Measurements from ENCODE around the gene TBX19. TPM values are rescaled to one million over a fixed set of nuclear protein-coding genes. Genes with fewer than 3 reads are reported as not detected.
A peak's percentile ranks its signal among the peaks of the same experiment; 100 is the strongest.
"Not testable (repeated sequence)": the region's sequence is repeated elsewhere in the genome, so short reads cannot be mapped to it uniquely, and the experiment has no call there.

Gene TBX19
- total RNA-seq, 2 experiments from 2014 or later: 2.2 to 2.3 TPM

DNA sequence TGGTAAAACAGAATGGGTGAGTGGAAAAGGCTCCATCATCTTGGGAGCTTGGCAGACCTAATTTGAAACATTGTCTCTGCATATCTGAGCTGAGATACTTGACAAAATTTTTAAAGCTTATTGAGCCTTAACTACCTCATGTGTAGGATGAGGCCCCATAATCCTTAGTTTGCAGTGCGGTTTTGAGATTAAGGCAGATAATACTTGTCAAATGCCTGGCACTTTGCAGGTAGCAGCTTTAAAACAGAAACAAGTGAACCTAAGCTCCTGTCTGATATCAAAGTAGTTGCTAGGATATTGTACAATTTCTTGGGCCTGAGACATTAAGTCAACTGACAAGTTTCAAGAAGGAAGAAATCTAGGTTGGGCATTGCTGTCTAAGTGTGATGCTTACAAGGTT is 65.3 kb downstream of the TBX19 start:
- DNase-seq: no peak
- Mint-ChIP-seq H3K27ac (no peak overlapping the region), H3K36me3 (no peaks in the 10 kb centered on the region), H3K4me3 (no peak overlapping the region), H3K9me3 (peaks cover 4% of the 10 kb centered on the region), H3K4me1 (ENCODE audit: low read depth) (peaks cover 37% of the 10 kb centered on the region), H3K27me3 (no peaks in the 10 kb centered on the region)
- CTCF ChIA-PET: interaction anchor here (0.7 to 6.8 kb wide), 4 partner anchors 18 to 257 kb away, joined by 3 to 126 read pairs (median 4); no protein-coding TSS in a partner anchor
- POLR2A ChIA-PET: interaction anchor here (0.6 kb wide), 1 partner anchor 28 kb away, joined by 3 read pairs; no protein-coding TSS in a partner anchor
- intact Hi-C loops (cut with micrococcal nuclease): loop anchor here (10.0 kb wide), 2 partner anchors 789 to 1149 kb away; no protein-coding TSS in a partner anchor

DNA sequence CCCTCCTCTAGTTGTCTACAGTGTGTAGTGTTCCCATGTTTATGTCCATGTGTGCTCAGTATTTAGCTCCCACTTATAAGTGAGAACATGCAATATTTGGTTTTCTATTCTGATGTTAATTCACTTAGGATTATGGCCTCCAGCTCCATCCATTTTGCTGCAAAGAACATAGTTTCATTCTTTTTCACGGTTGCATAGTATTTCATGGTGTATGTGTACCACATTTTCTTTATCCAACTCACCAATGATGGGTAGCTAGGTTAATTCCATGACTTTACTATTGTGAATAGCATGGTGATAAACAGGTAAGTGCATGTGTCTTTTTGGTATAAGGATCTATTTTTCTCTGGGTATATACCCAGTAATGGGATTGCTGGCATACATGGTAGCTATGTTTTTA is 67.0 kb downstream of the TBX19 start:
- no peaks in the 10 kb centered on the region for H3K36me3 Mint-ChIP-seq
- ChIA-PET POLR2A (no interaction called here), CTCF (interaction anchor here (0.7 to 1.5 kb wide), 4 partner anchors 15 to 1003 kb away, joined by 3 to 10 read pairs (median 5); no protein-coding TSS in a partner anchor)
- H3K27ac Mint-ChIP-seq: peak overlapping the region; percentile 86
- H3K9me3 Mint-ChIP-seq: peaks cover 4% of the 10 kb centered on the region
- H3K4me3 Mint-ChIP-seq: peak overlapping the region; percentile 79
- DNase-seq: no peak
- intact Hi-C loops (cut with micrococcal nuclease): loop anchor here (10.0 kb wide), 2 partner anchors 787 to 1147 kb away; no protein-coding TSS in a partner anchor
- peaks cover 22% of the 10 kb centered on the region for H3K4me1 Mint-ChIP-seq (ENCODE audit: low read depth)
- H3K27me3 Mint-ChIP-seq: no peaks in the 10 kb centered on the region

GRCh38 chr1:168348146-168348709 is 67.6 kb downstream of the TBX19 start:
- H3K27me3 Mint-ChIP-seq: no peaks in the 10 kb centered on the region
- peaks cover 17% of the 10 kb centered on the region for H3K4me1 Mint-ChIP-seq (ENCODE audit: low read depth)
- ChIA-PET CTCF (interaction anchor here (1.1 to 1.5 kb wide), 3 partner anchors 15 to 1002 kb away, joined by 3 to 10 read pairs (median 7); no protein-coding TSS in a partner anchor), POLR2A (no interaction called here)
- peak overlapping the region; percentile 86 for H3K27ac Mint-ChIP-seq
- no peaks in the 10 kb centered on the region for H3K36me3 Mint-ChIP-seq
- intact Hi-C loops (cut with micrococcal nuclease): loop anchor here (10.0 kb wide), 2 partner anchors 787 to 1147 kb away; no protein-coding TSS in a partner anchor
- DNase-seq: no peak
- H3K4me3 Mint-ChIP-seq: peak overlapping the region; percentile 79
- peaks cover 4% of the 10 kb centered on the region for H3K9me3 Mint-ChIP-seq

DNA sequence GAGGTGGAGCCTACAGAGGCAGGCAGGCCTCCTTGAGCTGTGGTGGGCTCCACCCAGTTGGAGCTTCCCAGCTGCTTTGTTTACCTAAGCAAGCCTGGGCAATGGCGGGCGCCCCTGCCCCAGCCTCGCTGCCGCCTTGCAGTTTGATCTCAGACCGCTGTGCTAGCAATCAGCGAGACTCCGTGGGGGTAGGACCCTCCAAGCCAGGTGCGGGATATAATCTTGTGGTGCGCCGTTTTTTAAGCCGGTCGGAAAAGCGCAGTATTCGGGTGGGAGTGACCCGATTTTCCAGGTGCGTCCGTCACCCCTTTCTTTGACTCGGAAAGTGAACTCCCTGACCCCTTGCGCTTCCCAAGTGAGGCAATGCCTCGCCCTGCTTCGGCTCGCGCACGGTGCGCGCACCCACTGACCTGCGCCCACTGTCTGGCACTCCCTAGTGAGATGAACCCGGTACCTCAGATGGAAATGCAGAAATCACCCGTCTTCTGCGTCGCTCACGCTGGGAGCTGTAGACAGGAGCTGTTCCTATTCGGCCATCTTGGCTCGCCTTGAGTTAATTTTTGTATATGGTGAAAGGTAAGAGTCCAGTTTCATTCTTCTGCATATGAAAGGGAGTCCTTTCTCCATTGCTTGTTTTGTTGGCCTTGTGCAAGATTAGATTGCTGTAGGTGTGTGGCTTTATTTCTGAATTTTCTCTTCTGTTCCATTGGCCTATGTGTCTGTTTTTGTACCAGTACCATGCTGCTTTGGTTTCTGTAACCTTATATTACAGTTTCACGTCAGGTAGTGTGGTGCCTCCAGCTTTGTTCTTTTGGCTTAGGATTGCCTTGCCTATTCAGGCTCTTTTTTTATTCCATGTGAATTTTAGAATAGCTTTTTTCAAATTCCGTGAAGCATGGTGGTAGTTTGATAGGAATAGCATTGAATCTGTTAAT is 73.9 kb downstream of the TBX19 start:
- H3K9me3 Mint-ChIP-seq; POLR2A ChIA-PET; H3K27me3 Mint-ChIP-seq; H3K27ac Mint-ChIP-seq; DNase-seq; H3K4me1 Mint-ChIP-seq (ENCODE audit: low read depth); H3K4me3 Mint-ChIP-seq; H3K36me3 Mint-ChIP-seq; intact Hi-C loops (cut with micrococcal nuclease): not testable (repeated sequence)
- CTCF ChIA-PET: interaction anchor here (1.1 kb wide), 1 partner anchor 12 kb away, joined by 3 read pairs; no protein-coding TSS in a partner anchor

DNA sequence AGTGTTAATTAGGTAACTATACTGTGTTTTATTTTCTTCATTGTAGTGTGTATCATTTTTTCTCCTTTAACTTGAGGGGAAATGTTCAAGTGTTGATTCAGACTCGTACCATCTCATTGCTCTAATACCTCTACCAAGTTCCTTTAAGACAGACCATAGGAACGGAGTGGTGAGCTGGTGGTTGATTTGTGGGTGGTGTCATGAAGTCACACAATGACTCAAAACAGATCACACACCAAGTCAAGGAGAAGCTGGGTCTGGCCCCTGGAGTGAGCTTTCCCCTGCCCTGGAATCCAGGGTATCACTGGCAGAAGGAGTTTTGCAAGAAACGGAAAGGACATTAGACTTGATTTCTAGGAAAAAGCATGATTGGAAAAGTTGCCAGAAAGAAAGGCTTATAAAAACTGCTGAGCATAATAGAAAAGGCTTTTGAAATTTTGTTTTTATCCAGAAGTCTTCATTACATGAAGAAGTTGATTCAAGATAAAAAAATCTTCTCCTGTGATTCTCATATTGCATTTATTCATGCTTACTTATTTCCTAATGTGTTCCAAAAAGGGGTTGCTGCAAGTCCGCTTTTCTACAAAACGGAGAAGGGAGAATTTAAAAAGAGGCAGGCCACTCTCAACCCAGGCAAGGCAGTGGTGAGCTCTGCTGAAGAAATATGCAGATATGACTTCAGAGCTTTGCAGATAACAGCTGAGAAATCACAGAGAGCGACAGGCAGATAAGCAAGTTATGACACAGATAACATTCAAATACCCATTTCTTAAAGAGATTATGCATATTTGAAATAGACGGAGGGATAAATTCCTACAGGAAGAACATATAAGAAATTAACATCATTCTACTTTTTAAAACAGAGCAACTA is 79.7 kb downstream of the TBX19 start:
- DNase-seq: peak; percentile 73
- POLR2A ChIA-PET: interaction anchor here (1.1 kb wide), 1 partner anchor 18 kb away, joined by 3 read pairs; no protein-coding TSS in a partner anchor

GRCh38 chr1:168361252-168361651 is 80.6 kb downstream of the TBX19 start:
- H3K4me3 Mint-ChIP-seq: no peak overlapping the region
- no peaks in the 10 kb centered on the region for H3K27me3 Mint-ChIP-seq
- CTCF ChIA-PET: interaction anchor here (0.6 to 5.8 kb wide), 2 partner anchors 18 to 987 kb away, joined by 3 to 126 read pairs; no protein-coding TSS in a partner anchor
- intact Hi-C loops (cut with micrococcal nuclease): no loop called here
- no peaks in the 10 kb centered on the region for H3K36me3 Mint-ChIP-seq
- H3K9me3 Mint-ChIP-seq: no peaks in the 10 kb centered on the region
- no peak for DNase-seq
- H3K27ac Mint-ChIP-seq: no peak overlapping the region
- POLR2A ChIA-PET: no interaction called here
- peaks cover 41% of the 10 kb centered on the region for H3K4me1 Mint-ChIP-seq (ENCODE audit: low read depth)

More for the DNA sequence above, 79.7 kb downstream of the TBX19 start:
- Mint-ChIP-seq H3K36me3 (no peaks in the 10 kb centered on the region), H3K4me1 (ENCODE audit: low read depth) (peaks cover 38% of the 10 kb centered on the region), H3K27ac (peak overlapping the region; percentile 39), H3K9me3 (no peaks in the 10 kb centered on the region), H3K27me3 (no peaks in the 10 kb centered on the region), H3K4me3 (no peak overlapping the region)
- intact Hi-C loops (cut with micrococcal nuclease): no loop called here
- CTCF ChIA-PET: interaction anchor here (1.0 to 1.1 kb wide), 2 partner anchors 18 to 19 kb away, joined by 3 to 13 read pairs; no protein-coding TSS in a partner anchor

DNA sequence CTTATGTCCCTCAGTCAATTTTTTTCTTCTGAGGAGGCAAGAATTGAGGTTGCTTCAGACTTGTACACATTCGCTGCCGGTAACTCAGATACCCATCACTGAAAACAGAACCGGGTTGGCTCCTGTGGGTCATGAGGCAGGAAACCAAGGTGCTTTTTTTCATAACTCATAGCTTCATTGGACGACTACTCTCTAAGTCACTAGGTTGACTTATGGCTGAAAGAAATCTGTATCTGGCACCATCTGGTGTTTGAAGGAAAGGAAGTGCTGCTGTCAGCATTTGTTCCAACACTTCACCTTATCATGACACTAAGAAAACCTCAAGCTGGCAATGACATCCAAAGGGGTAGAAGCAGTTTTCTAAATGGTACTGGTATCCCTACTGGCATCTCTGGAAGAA is 82.3 kb downstream of the TBX19 start:
- H3K36me3 Mint-ChIP-seq: no peaks in the 10 kb centered on the region
- peaks cover 41% of the 10 kb centered on the region for H3K4me1 Mint-ChIP-seq (ENCODE audit: low read depth)
- ChIA-PET POLR2A (no interaction called here), CTCF (interaction anchor here (0.8 to 5.8 kb wide), 6 partner anchors 15 to 280 kb away, joined by 3 to 126 read pairs (median 6); no protein-coding TSS in a partner anchor)
- peak overlapping the region; percentile 55 for H3K27ac Mint-ChIP-seq
- peak overlapping the region; percentile 4 for H3K4me3 Mint-ChIP-seq
- H3K27me3 Mint-ChIP-seq: no peaks in the 10 kb centered on the region
- intact Hi-C loops (cut with micrococcal nuclease): loop anchor here (1.0 to 2.0 kb wide), 6 partner anchors 21 to 184 kb away; partner anchors contain the start of gene SFT2D2
- no peaks in the 10 kb centered on the region for H3K9me3 Mint-ChIP-seq
- peak; percentile 73 for DNase-seq

Other genes starting within 250 kb of the TBX19 start
- gene GPR161, start 143.9 kb upstream of the TBX19 start, total RNA-seq: under 1 TPM; 0.88 to 0.97 TPM
- gene TIPRL, start 101.9 kb upstream of the TBX19 start, total RNA-seq: 10 to 100 TPM; 51.1 to 54.2 TPM
- gene SFT2D2, start 54.9 kb upstream of the TBX19 start, total RNA-seq: 10 to 100 TPM; 52.3 to 52.9 TPM

Data from activated CD4-positive, alpha-beta memory T cell treated with anti-CD3 and anti-CD28 coated beads for 36 hours (primary cell).